ENCODE measurements around the gene CCDC7. TPM values are rescaled to one million over a fixed set of nuclear protein-coding genes. Genes with fewer than 3 reads are reported as not detected.

The CCDC7 gene
- polyA plus RNA-seq, 1 of the 3 experiments (the other 2 are of a cell fraction), result 0.44 TPM

GRCh38 chr10:32516567-32517495 lies 70.9 kb downstream of the CCDC7 start:
- no peak overlapping the region for H3K4me3 ChIP-seq (ENCODE audit: low read depth in 2 of 2, low read length in 1 of 2)
- no peaks in the 10 kb centered on the region for H3K9me2 ChIP-seq
- no peak for DNase-seq
- H3K9ac ChIP-seq, result no peak overlapping the region
- H3K79me2 ChIP-seq (ENCODE audit: insufficient read depth), result no peaks in the 10 kb centered on the region
- no peaks in the 10 kb centered on the region for H3F3A ChIP-seq (replicated peaks; ENCODE audit: insufficient read depth)
- H4K20me1 ChIP-seq (ENCODE audit: insufficient read depth), result no peaks in the 10 kb centered on the region
- no peak for TF ChIP-seq EZH2phosphoT487 (IDR thresholded peaks at IDR 0.05; ENCODE audit: borderline replicate concordance, low read depth)
- TF ChIP-seq ZBTB33 (IDR thresholded peaks at IDR 0.05; ENCODE audit: borderline replicate concordance, low read depth), result no peak
- no peak for TF ChIP-seq USF2 (IDR thresholded peaks at IDR 0.05; ENCODE audit: borderline replicate concordance, low read depth, low read length)
- no peak for TF ChIP-seq MXI1 (IDR thresholded peaks at IDR 0.05; ENCODE audit: low read depth, low read length)
- TF ChIP-seq MEF2A (IDR thresholded peaks at IDR 0.05; ENCODE audit: borderline replicate concordance, low read depth), result no peak
- no peak for TF ChIP-seq CTCF (IDR thresholded peaks at IDR 0.05)
- no peak for TF ChIP-seq NRF1 (IDR thresholded peaks at IDR 0.05; ENCODE audit: low read depth, low read length)
- no peak for TF ChIP-seq TAF1 (IDR thresholded peaks at IDR 0.05; ENCODE audit: borderline replicate concordance, low read depth, low read length)
- TF ChIP-seq RCOR1 (IDR thresholded peaks at IDR 0.05; ENCODE audit: low read length), result no peak
- no peak for TF ChIP-seq CHD2 (IDR thresholded peaks at IDR 0.05; ENCODE audit: low read length, partially characterized antibody)
- TF ChIP-seq SMC3 (IDR thresholded peaks at IDR 0.05; ENCODE audit: low read depth, low read length), result no peak
- TF ChIP-seq POLR2AphosphoS5 (IDR thresholded peaks at IDR 0.05; ENCODE audit: low read depth, low read length), result no peak
- no peak overlapping the region for H3K27ac ChIP-seq (ENCODE audit: low read depth in 2 of 2, low read length in 1 of 2)
- no peak overlapping the region for H2AFZ ChIP-seq (ENCODE audit: low read depth)
- peaks cover 2 to 13% of the 10 kb centered on the region in 2 experiments for H3K36me3 ChIP-seq (replicated peaks in 1 of 2; ENCODE audit: control insufficient read depth in 1 of 2, insufficient read depth in 2 of 2, low read length in 1 of 2)
- ChIA-PET CTCF (no interaction called here), POLR2A (no interaction called here)
- no peak overlapping the region for H3K4me2 ChIP-seq
- no peaks in the 10 kb centered on the region for H3K27me3 ChIP-seq (ENCODE audit: insufficient read depth)
- H3K4me1 ChIP-seq (ENCODE audit: control insufficient read depth in 1 of 2, insufficient read depth in 2 of 2, low read depth in 1 of 2, low read length in 1 of 2), result no peaks in the 10 kb centered on the region
- peaks cover 6% of the 10 kb centered on the region; the same call in 1 of the 2 replicates for H3K9me3 ChIP-seq
- 94% methylated on average over 4 of the region's 4 CpGs for WGBS (ENCODE audit: low lambda C conversion rate)

Data from SK-N-SH (cell line).